IPS DF 19.7 (cell line): ENCODE results near the gene CSRP2.
A peak's percentile ranks its signal among the peaks of the same experiment; 100 is the strongest.

ENCODE experiments used
- DNase-seq: peaks from one replicate; pipeline ENCODE4 v3.0.0-alpha.2; 2013; ENCODE audit warnings: low read depth, low spot score

Gene CSRP2

GRCh38 chr12:76891609-76892008 lies 12.8 kb upstream of the CSRP2 start:
- DNase-seq: no peak

GRCh38 chr12:76890151-76891143 lies 11.6 kb upstream of the CSRP2 start:
- no peak for DNase-seq

GRCh38 chr12:76888775-76889174 lies 10.0 kb upstream of the CSRP2 start:
- no peak for DNase-seq

- no peak for DNase-seq
These were observed 5.0 kb upstream of the CSRP2 start for GRCh38 chr12:76883811-76884210.

GRCh38 chr12:76883151-76883550 lies 4.3 kb upstream of the CSRP2 start:
- DNase-seq: no peak

GRCh38 chr12:76882367-76882766 lies 3.5 kb upstream of the CSRP2 start:
- DNase-seq: no peak

GRCh38 chr12:76881142-76881541 lies 2.3 kb upstream of the CSRP2 start:
- no peak for DNase-seq

GRCh38 chr12:76880519-76881023 lies 1.8 kb upstream of the CSRP2 start:
- no peak for DNase-seq

GRCh38 chr12:76879710-76880518 lies 1.1 kb upstream of the CSRP2 start:
- no peak for DNase-seq

- DNase-seq: no peak
These were observed 520 bp downstream of the CSRP2 start for GRCh38 chr12:76878099-76878898.

- no peak for DNase-seq
These were observed 2.1 kb downstream of the CSRP2 start for GRCh38 chr12:76876696-76877229.

- DNase-seq: no peak
These were observed 4.2 kb downstream of the CSRP2 start for GRCh38 chr12:76874491-76875190.

GRCh38 chr12:76874027-76874426 lies 4.8 kb downstream of the CSRP2 start:
- no peak for DNase-seq

- peak; percentile 76 for DNase-seq
These were observed 6.4 kb downstream of the CSRP2 start for GRCh38 chr12:76872415-76872814.

- DNase-seq: no peak
These were observed 7.1 kb downstream of the CSRP2 start for GRCh38 chr12:76871742-76872141.

- DNase-seq: no peak
These were observed 7.7 kb downstream of the CSRP2 start for GRCh38 chr12:76871082-76871481.

- DNase-seq: no peak
These were observed 12.1 kb downstream of the CSRP2 start for GRCh38 chr12:76866726-76867125.

GRCh38 chr12:76866151-76866567 lies 12.7 kb downstream of the CSRP2 start:
- no peak for DNase-seq

- DNase-seq: no peak
These were observed 13.9 kb downstream of the CSRP2 start for GRCh38 chr12:76864791-76865400.

GRCh38 chr12:76863837-76864236 lies 15.0 kb downstream of the CSRP2 start:
- DNase-seq: no peak
